Measurements from ENCODE around the gene SEC61G.

SEC61G gene

DNA sequence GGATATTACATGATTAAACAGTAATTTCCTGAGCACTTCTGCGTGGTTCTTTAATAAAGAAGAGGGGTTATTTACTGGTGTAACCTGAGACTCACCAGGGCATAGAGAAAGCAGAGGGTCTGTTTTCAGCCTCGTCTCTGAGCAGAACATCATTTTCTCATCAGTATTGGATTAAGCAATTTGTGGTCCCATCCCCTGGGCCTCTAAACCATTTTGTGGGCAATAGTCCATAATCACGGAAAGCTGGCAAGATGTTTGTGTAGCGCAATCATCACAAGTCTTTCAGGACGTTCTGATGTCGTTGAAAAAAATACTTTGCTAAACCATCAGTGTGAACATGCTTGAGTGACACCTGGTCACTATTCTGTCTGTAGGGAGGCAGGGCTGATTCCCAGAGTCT lies 37.1 kb upstream of the SEC61G start:
- no peak overlapping the region for H3K4me3 ChIP-seq (replicated peaks in 1 of 2; ENCODE audit: low read depth in 2 of 2, low read length in 2 of 2)
- TF ChIP-seq, protein P1, sequence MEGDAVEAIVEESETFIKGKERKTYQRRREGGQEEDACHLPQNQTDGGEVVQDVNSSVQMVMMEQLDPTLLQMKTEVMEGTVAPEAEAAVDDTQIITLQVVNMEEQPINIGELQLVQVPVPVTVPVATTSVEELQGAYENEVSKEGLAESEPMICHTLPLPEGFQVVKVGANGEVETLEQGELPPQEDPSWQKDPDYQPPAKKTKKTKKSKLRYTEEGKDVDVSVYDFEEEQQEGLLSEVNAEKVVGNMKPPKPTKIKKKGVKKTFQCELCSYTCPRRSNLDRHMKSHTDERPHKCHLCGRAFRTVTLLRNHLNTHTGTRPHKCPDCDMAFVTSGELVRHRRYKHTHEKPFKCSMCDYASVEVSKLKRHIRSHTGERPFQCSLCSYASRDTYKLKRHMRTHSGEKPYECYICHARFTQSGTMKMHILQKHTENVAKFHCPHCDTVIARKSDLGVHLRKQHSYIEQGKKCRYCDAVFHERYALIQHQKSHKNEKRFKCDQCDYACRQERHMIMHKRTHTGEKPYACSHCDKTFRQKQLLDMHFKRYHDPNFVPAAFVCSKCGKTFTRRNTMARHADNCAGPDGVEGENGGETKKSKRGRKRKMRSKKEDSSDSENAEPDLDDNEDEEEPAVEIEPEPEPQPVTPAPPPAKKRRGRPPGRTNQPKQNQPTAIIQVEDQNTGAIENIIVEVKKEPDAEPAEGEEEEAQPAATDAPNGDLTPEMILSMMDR (IDR thresholded peaks at IDR 0.05; ENCODE audit: low read depth, low read length) = no peak
- DNase-seq (ENCODE audit: low read depth in 2 of 2) = peak in 1 of 2 donors; percentile 54

- no peak overlapping the region for H3K4me3 ChIP-seq (replicated peaks in 1 of 2; ENCODE audit: low read depth in 2 of 2, low read length in 2 of 2)
- no peak for DNase-seq (ENCODE audit: low read depth in 2 of 2)
- TF ChIP-seq, protein P1 (IDR thresholded peaks at IDR 0.05; ENCODE audit: low read depth, low read length) = no peak
Observed at GRCh38 chr7:54792383-54792782, 33.4 kb upstream of the SEC61G start.

DNA sequence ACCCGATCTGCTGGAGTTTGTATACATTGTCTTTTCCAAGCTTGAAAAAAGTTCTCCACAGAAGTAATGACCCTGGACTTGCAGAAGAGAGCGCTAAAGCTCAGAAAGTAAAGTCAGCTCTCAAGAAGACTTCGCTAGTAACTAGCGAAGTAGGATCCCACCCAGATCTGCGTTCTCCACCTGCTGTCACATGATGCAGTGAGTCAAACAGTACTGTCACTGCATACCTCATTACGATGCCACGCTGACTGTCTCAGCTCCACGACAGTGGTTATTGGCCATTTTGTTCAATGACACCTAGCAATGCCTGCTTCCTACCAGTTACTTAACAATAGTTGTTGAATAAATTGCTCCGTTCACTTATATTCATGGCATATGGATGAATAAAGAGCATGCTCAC lies 29.7 kb upstream of the SEC61G start:
- DNase-seq (ENCODE audit: low read depth in 2 of 2) = peak; percentile 90 to 92

DNA sequence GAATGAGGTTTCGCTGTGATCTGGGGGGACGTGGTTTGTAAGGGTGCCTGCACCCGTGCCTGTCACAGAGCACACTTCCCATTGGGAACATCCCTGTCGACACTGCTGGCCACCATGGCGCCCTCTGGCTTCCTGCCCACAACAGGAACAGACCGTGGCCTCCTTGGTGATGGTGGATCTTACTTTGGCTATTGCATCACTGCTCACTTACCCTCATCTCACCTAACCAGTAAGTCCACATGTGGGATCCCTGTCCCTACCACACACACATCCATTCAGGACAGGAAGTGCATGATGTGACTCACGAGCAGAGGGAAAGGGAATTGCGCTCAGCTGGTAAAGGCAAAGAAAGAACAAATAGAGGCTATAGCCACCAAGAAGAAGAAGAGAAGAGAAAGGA lies 26.2 kb upstream of the SEC61G start:
- TF ChIP-seq, protein P1 (IDR thresholded peaks at IDR 0.05; ENCODE audit: low read depth, low read length) = no peak
- H3K4me3 ChIP-seq (replicated peaks in 1 of 2; ENCODE audit: low read depth in 2 of 2, low read length in 2 of 2) = no peak overlapping the region
- DNase-seq (ENCODE audit: low read depth in 2 of 2) = peak in 1 of 2 donors; percentile 20

More for the DNA sequence above, 29.7 kb upstream of the SEC61G start:
- TF ChIP-seq, protein P1 (IDR thresholded peaks at IDR 0.05; ENCODE audit: low read depth, low read length) = peak; percentile 81
- no peak overlapping the region for H3K4me3 ChIP-seq (replicated peaks in 1 of 2; ENCODE audit: low read depth in 2 of 2, low read length in 2 of 2)

GRCh38 chr7:54783952-54784351 lies 24.9 kb upstream of the SEC61G start:
- no peak for DNase-seq (ENCODE audit: low read depth in 2 of 2)
- TF ChIP-seq, protein P1 (IDR thresholded peaks at IDR 0.05; ENCODE audit: low read depth, low read length) = no peak
- no peak overlapping the region for H3K4me3 ChIP-seq (replicated peaks in 1 of 2; ENCODE audit: low read depth in 2 of 2, low read length in 2 of 2)

GRCh38 chr7:54782829-54783228 lies 23.8 kb upstream of the SEC61G start:
- no peak overlapping the region for H3K4me3 ChIP-seq (replicated peaks in 1 of 2; ENCODE audit: low read depth in 2 of 2, low read length in 2 of 2)
- DNase-seq (ENCODE audit: low read depth in 2 of 2) = no peak
- TF ChIP-seq, protein P1 (IDR thresholded peaks at IDR 0.05; ENCODE audit: low read depth, low read length) = no peak

- TF ChIP-seq, protein P1 (IDR thresholded peaks at IDR 0.05; ENCODE audit: low read depth, low read length) = no peak
- DNase-seq (ENCODE audit: low read depth in 2 of 2) = no peak
- H3K4me3 ChIP-seq (replicated peaks in 1 of 2; ENCODE audit: low read depth in 2 of 2, low read length in 2 of 2) = no peak overlapping the region
Observed at GRCh38 chr7:54782314-54782713, 23.3 kb upstream of the SEC61G start.

All from cardiac fibroblast (primary cell).